Activated CD8-positive, alpha-beta T cell treated with anti-CD3 and anti-CD28 coated beads, Interleukin-2, amount 10 ng/mL, durations not matched to agents 7 days and 5 days (primary cell): ENCODE results near the gene LRBA. TPM values are rescaled to one million over a fixed set of nuclear protein-coding genes. Genes with fewer than 3 reads are reported as not detected.

Source experiments
- ATAC-seq: fragments of 150-1000 bp; cut with Tn5 transposase; one replicate; pipeline ENCODE4 v1.10.0; 2021; ENCODE audit warnings: moderate library complexity
- CTCF ChIA-PET: fragments of 350-600 bp; sonication (Branson Sonifier 250); formaldehyde crosslinking; loops from one replicate; lab custom pipeline; 2021; ENCODE audit warnings: antibody characterized with exemption; lab: Charles Lee
- POLR2A ChIA-PET: fragments of 350-600 bp; sonication (Branson Sonifier 250); formaldehyde crosslinking; loops from one replicate; lab custom pipeline; 2021; ENCODE audit warnings: antibody characterized with exemption; lab: Charles Lee
- DNase-seq: peaks from one replicate; pipeline ENCODE4 v3.0.0-alpha.2; 2020
- H3K27ac Mint-ChIP-seq: one replicate; pipeline ENCODE4 v1.8.0; 2021; ENCODE audit warnings: mild to moderate bottlenecking, mixed read lengths
- H3K27me3 Mint-ChIP-seq: one replicate; pipeline ENCODE4 v1.8.0; 2021; ENCODE audit warnings: low read depth, mixed read lengths
- H3K36me3 Mint-ChIP-seq: one replicate; pipeline ENCODE4 v1.8.0; 2021; ENCODE audit warnings: low read depth, mixed read lengths
- H3K4me1 Mint-ChIP-seq: one replicate; pipeline ENCODE4 v1.8.0; 2021; ENCODE audit warnings: low read depth, mixed read lengths
- H3K4me3 Mint-ChIP-seq: one replicate; pipeline ENCODE4 v1.8.0; 2021; ENCODE audit warnings: mild to moderate bottlenecking, mixed read lengths
- H3K9me3 Mint-ChIP-seq: one replicate; pipeline ENCODE4 v1.8.0; 2022; ENCODE audit warnings: mixed read lengths; ENCODE audit not compliant: insufficient read depth
- total RNA-seq, 2 experiments: library from RNA; stranded (reverse); gene quantifications; one replicate each; pipeline ENCODE4 v1.2.3, GENCODE V29; 2021

The LRBA gene
- total RNA-seq, 2 experiments from 2014 or later = 43.3 to 44.5 TPM

- Mint-ChIP-seq H3K4me1 (no peaks in the 10 kb centered on the region), H3K27me3 (no peaks in the 10 kb centered on the region), H3K36me3 (peaks cover 5% of the 10 kb centered on the region), H3K9me3 (peaks cover 7% of the 10 kb centered on the region), H3K4me3 (no peak overlapping the region), H3K27ac (no peak overlapping the region)
- ChIA-PET POLR2A (no interaction called here), CTCF (no interaction called here)
- no peak for ATAC-seq
- DNase-seq = no peak
Observed at GRCh38 chr4:150628073-150628472, 387.0 kb downstream of the LRBA start.

GRCh38 chr4:150625033-150625432 lies 390.1 kb downstream of the LRBA start:
- ChIA-PET POLR2A (no interaction called here), CTCF (no interaction called here)
- Mint-ChIP-seq H3K27ac (no peak overlapping the region), H3K4me3 (no peak overlapping the region), H3K9me3 (peaks cover 3% of the 10 kb centered on the region), H3K4me1 (no peaks in the 10 kb centered on the region), H3K36me3 (peaks cover 9% of the 10 kb centered on the region), H3K27me3 (no peaks in the 10 kb centered on the region)
- ATAC-seq = no peak
- no peak for DNase-seq

- ChIA-PET CTCF (no interaction called here), POLR2A (no interaction called here)
- Mint-ChIP-seq H3K36me3 (peaks cover 9% of the 10 kb centered on the region), H3K9me3 (peaks cover 3% of the 10 kb centered on the region), H3K27ac (no peak overlapping the region), H3K4me3 (no peak overlapping the region), H3K4me1 (no peaks in the 10 kb centered on the region), H3K27me3 (no peaks in the 10 kb centered on the region)
- DNase-seq (no peak), ATAC-seq (no peak)
Observed at GRCh38 chr4:150624055-150624454, 391.0 kb downstream of the LRBA start.

GRCh38 chr4:150619042-150619441 lies 396.0 kb downstream of the LRBA start:
- H3K27me3 Mint-ChIP-seq = no peaks in the 10 kb centered on the region
- CTCF ChIA-PET = no interaction called here
- no peak overlapping the region for H3K27ac Mint-ChIP-seq
- peaks cover 3% of the 10 kb centered on the region for H3K9me3 Mint-ChIP-seq
- ATAC-seq (no peak), DNase-seq (no peak)
- POLR2A ChIA-PET = no interaction called here
- peaks cover 12% of the 10 kb centered on the region for H3K36me3 Mint-ChIP-seq
- no peak overlapping the region for H3K4me3 Mint-ChIP-seq
- no peaks in the 10 kb centered on the region for H3K4me1 Mint-ChIP-seq

GRCh38 chr4:150609131-150609530 lies 406.0 kb downstream of the LRBA start:
- Mint-ChIP-seq H3K9me3 (no peaks in the 10 kb centered on the region), H3K27ac (no peak overlapping the region), H3K4me1 (no peaks in the 10 kb centered on the region), H3K27me3 (no peaks in the 10 kb centered on the region), H3K36me3 (no peaks in the 10 kb centered on the region), H3K4me3 (no peak overlapping the region)
- ChIA-PET CTCF (no interaction called here), POLR2A (no interaction called here)
- ATAC-seq (no peak), DNase-seq (no peak)

GRCh38 chr4:150600812-150601445 lies 414.2 kb downstream of the LRBA start:
- Mint-ChIP-seq H3K4me3 (no peak overlapping the region), H3K9me3 (no peaks in the 10 kb centered on the region), H3K4me1 (no peaks in the 10 kb centered on the region), H3K27ac (no peak overlapping the region), H3K36me3 (peaks cover 9% of the 10 kb centered on the region), H3K27me3 (no peaks in the 10 kb centered on the region)
- ChIA-PET CTCF (no interaction called here), POLR2A (no interaction called here)
- ATAC-seq (no peak), DNase-seq (no peak)

- ChIA-PET POLR2A (no interaction called here), CTCF (no interaction called here)
- ATAC-seq = no peak
Observed at GRCh38 chr4:150599547-150599946, 415.5 kb downstream of the LRBA start.

GRCh38 chr4:150598909-150599308 lies 416.2 kb downstream of the LRBA start:
- ChIA-PET CTCF (no interaction called here), POLR2A (interaction anchor here (0.7 kb wide), 1 partner anchor 232 kb away, joined by 3 read pairs; no protein-coding TSS in a partner anchor)
- Mint-ChIP-seq H3K4me1 (no peaks in the 10 kb centered on the region), H3K27me3 (no peaks in the 10 kb centered on the region), H3K27ac (no peak overlapping the region), H3K9me3 (no peaks in the 10 kb centered on the region), H3K36me3 (peaks cover 9% of the 10 kb centered on the region), H3K4me3 (no peak overlapping the region)
- ATAC-seq = no peak
- DNase-seq = no peak

More at GRCh38 chr4:150599547-150599946, 415.5 kb downstream of the LRBA start:
- Mint-ChIP-seq H3K27me3 (no peaks in the 10 kb centered on the region), H3K36me3 (peaks cover 9% of the 10 kb centered on the region), H3K9me3 (no peaks in the 10 kb centered on the region), H3K27ac (no peak overlapping the region), H3K4me3 (no peak overlapping the region), H3K4me1 (no peaks in the 10 kb centered on the region)
- DNase-seq = no peak

GRCh38 chr4:150593996-150594395 lies 421.1 kb downstream of the LRBA start:
- peaks cover 9% of the 10 kb centered on the region for H3K36me3 Mint-ChIP-seq
- no peaks in the 10 kb centered on the region for H3K27me3 Mint-ChIP-seq
- CTCF ChIA-PET = interaction anchor here (1.0 kb wide), 1 partner anchor 273 kb away, joined by 3 read pairs; no protein-coding TSS in a partner anchor
- no peak for ATAC-seq
- H3K4me1 Mint-ChIP-seq = no peaks in the 10 kb centered on the region
- POLR2A ChIA-PET = no interaction called here
- H3K27ac Mint-ChIP-seq = no peak overlapping the region
- H3K4me3 Mint-ChIP-seq = no peak overlapping the region
- DNase-seq = no peak
- no peaks in the 10 kb centered on the region for H3K9me3 Mint-ChIP-seq

GRCh38 chr4:150591904-150592303 lies 423.2 kb downstream of the LRBA start:
- Mint-ChIP-seq H3K4me1 (no peaks in the 10 kb centered on the region), H3K9me3 (no peaks in the 10 kb centered on the region), H3K36me3 (peaks cover 4% of the 10 kb centered on the region), H3K4me3 (no peak overlapping the region), H3K27me3 (no peaks in the 10 kb centered on the region), H3K27ac (no peak overlapping the region)
- no peak for DNase-seq
- ATAC-seq = no peak
- ChIA-PET POLR2A (no interaction called here), CTCF (no interaction called here)

- CTCF ChIA-PET = no interaction called here
- Mint-ChIP-seq H3K9me3 (no peaks in the 10 kb centered on the region), H3K4me1 (no peaks in the 10 kb centered on the region), H3K4me3 (no peak overlapping the region), H3K27ac (no peak overlapping the region), H3K27me3 (no peaks in the 10 kb centered on the region), H3K36me3 (peaks cover 4% of the 10 kb centered on the region)
- no peak for ATAC-seq
- POLR2A ChIA-PET = no interaction called here
- DNase-seq = no peak
Observed at GRCh38 chr4:150591406-150591805, 423.7 kb downstream of the LRBA start.

- H3K36me3 Mint-ChIP-seq = peaks cover 4% of the 10 kb centered on the region
- no peak overlapping the region for H3K4me3 Mint-ChIP-seq
- POLR2A ChIA-PET = no interaction called here
- DNase-seq (no peak), ATAC-seq (no peak)
- H3K27me3 Mint-ChIP-seq = no peaks in the 10 kb centered on the region
- CTCF ChIA-PET = no interaction called here
- H3K4me1 Mint-ChIP-seq = no peaks in the 10 kb centered on the region
- no peak overlapping the region for H3K27ac Mint-ChIP-seq
- no peaks in the 10 kb centered on the region for H3K9me3 Mint-ChIP-seq
Observed at GRCh38 chr4:150590631-150591030, 424.5 kb downstream of the LRBA start.

GRCh38 chr4:150589157-150589556 lies 425.9 kb downstream of the LRBA start:
- Mint-ChIP-seq H3K27me3 (no peaks in the 10 kb centered on the region), H3K27ac (no peak overlapping the region), H3K9me3 (no peaks in the 10 kb centered on the region), H3K4me3 (no peak overlapping the region), H3K36me3 (peaks cover 7% of the 10 kb centered on the region), H3K4me1 (no peaks in the 10 kb centered on the region)
- ChIA-PET CTCF (no interaction called here), POLR2A (no interaction called here)
- ATAC-seq = no peak
- no peak for DNase-seq
